Thymus (tissue), 11 donors: ENCODE results near the gene SYNE2. TPM values are rescaled to one million over a fixed set of nuclear protein-coding genes. Genes with fewer than 3 reads are reported as not detected.
"Not testable (repeated sequence)": the region's sequence is repeated elsewhere in the genome, so short reads cannot be mapped to it uniquely, and the experiment has no call there.

ENCODE experiments used
- DNase-seq, 9 donors: peaks; one replicate each; pipeline ENCODE4 v3.0.0-alpha.2; 2013; ENCODE audit warnings: low spot score in 9 of 9, low read depth in 6 of 9, missing footprints in 1 of 9
- H3K27ac ChIP-seq, 2 donors: one replicate each; pipeline ENCODE4 v1.5.1; 2013; ENCODE audit warnings: control low read depth in 1 of 2, low read depth in 1 of 2, low read length in 1 of 2, mild to moderate bottlenecking in 1 of 2, moderate library complexity in 1 of 2
- H3K27me3 ChIP-seq, 2 donors: one replicate each; pipeline ENCODE4 v1.5.1; 2013; ENCODE audit warnings: low read length in 1 of 2; ENCODE audit not compliant: control insufficient read depth in 2 of 2, insufficient read depth in 1 of 2
- H3K36me3 ChIP-seq, 2 donors: one replicate each; pipeline ENCODE4 v1.5.1; 2013; ENCODE audit warnings: low read length in 1 of 2, mild to moderate bottlenecking in 1 of 2, moderate library complexity in 1 of 2; ENCODE audit not compliant: control insufficient read depth in 2 of 2, insufficient read depth in 2 of 2
- H3K4me1 ChIP-seq, 2 donors: one replicate each; pipeline ENCODE4 v1.5.1; 2013; ENCODE audit warnings: low read length in 2 of 2; ENCODE audit not compliant: control insufficient read depth in 2 of 2, insufficient read depth in 2 of 2
- H3K4me3 ChIP-seq, 2 donors: one replicate each; pipeline ENCODE4 v1.5.1; 2013; ENCODE audit warnings: low read length in 2 of 2, control low read depth in 1 of 2, mild to moderate bottlenecking in 1 of 2
- H3K9me3 ChIP-seq, 2 donors: one replicate each; pipeline ENCODE4 v1.5.1; 2013; ENCODE audit warnings: low read length in 1 of 2, mild to moderate bottlenecking in 1 of 2; ENCODE audit not compliant: control insufficient read depth in 2 of 2, insufficient read depth in 1 of 2
- WGBS: extraction: QIAGEN DNeasy Blood & Tissue Kit; methylation state at CpG from one replicate; pipeline ENCODE4 v1.1.7; 2013; 5-methylcytosine and 5-hydroxymethylcytosine counted together
- polyA plus RNA-seq: library from polyadenylated mRNA; stranded (reverse); fragments of 200-250 nt; gene quantifications from one replicate; pipeline ENCODE4 v1.2.3, GENCODE V29; 2013
- total RNA-seq: library from RNA; stranded (reverse); fragments of 120-200 nt; gene quantifications from one replicate; pipeline ENCODE4 v1.2.4, GENCODE V29; 2013
- donor health status: healthy.

Gene SYNE2
- total and polyA plus RNA-seq, 2 donors, result 17.0 to 52.3 TPM

GRCh38 chr14:64000749-64001148 is 147.9 kb downstream of the SYNE2 start:
- H3K36me3 ChIP-seq, result peaks cover 14 to 16% of the 10 kb centered on the region in 2 donors
- no peaks in the 10 kb centered on the region for H3K9me3 ChIP-seq
- no peak overlapping the region for H3K4me3 ChIP-seq
- H3K4me1 ChIP-seq, result no peaks in the 10 kb centered on the region
- no peak for DNase-seq
- WGBS, result 98% methylated on average over 1 of the region's 1 CpG
- H3K27ac ChIP-seq, result no peak overlapping the region
- no peaks in the 10 kb centered on the region for H3K27me3 ChIP-seq

DNA sequence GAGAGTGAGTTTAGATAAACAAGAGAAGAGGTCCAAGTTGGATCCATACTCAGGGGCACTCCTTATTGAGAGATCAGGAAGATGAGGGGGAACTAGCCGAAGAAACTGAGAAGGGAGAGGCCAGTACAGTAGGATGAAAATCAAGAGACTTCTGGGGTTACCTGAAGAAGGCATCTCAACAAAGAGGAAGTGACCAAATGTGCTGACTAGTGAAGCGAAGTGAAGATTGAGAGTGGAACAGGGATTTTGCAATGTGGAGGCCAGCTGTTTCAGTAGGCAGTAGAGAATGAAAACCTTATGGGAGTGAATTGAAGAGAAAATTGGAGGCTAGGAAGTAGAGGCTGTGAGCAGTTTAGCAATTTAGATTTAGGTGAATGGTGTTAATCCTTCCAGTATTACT is 153.0 kb downstream of the SYNE2 start:
- H3K9me3 ChIP-seq, result no peaks in the 10 kb centered on the region
- H3K4me1 ChIP-seq, result no peaks in the 10 kb centered on the region
- no peak for DNase-seq
- no peak overlapping the region for H3K4me3 ChIP-seq
- H3K27me3 ChIP-seq, result no peaks in the 10 kb centered on the region
- H3K27ac ChIP-seq, result no peak overlapping the region
- H3K36me3 ChIP-seq, result peaks cover 7 to 36% of the 10 kb centered on the region in 2 donors
- 97% methylated on average over 2 of the region's 2 CpGs for WGBS

DNA sequence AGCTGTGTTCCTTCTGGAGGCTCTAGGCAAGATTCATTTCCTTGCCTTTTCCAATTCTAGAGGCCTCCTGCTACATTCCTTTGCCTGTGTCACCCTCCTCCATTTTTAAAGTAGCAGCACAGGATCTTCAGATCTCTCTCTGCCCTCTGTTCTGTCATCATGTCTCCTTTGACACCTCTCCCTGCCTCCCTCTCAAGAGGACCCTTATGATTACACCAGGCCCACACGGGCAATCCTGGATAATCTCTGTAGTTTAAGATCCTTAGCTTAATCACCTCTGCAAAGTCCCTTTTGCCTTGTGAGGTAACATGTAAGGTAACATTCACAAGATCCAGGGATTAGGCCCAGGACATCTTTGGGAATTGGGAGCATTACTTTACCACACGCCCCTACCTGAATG is 155.2 kb downstream of the SYNE2 start:
- H3K27me3 ChIP-seq, result no peaks in the 10 kb centered on the region
- 98% methylated on average over 2 of the region's 2 CpGs for WGBS
- no peak for DNase-seq

GRCh38 chr14:64012003-64012402 is 159.2 kb downstream of the SYNE2 start:
- H3K4me3 ChIP-seq, result no peak overlapping the region

More for the DNA sequence above, 155.2 kb downstream of the SYNE2 start:
- no peaks in the 10 kb centered on the region for H3K4me1 ChIP-seq
- peaks cover 8 to 38% of the 10 kb centered on the region in 2 donors for H3K36me3 ChIP-seq
- H3K4me3 ChIP-seq, result no peak overlapping the region
- no peak overlapping the region for H3K27ac ChIP-seq
- H3K9me3 ChIP-seq, result no peaks in the 10 kb centered on the region

GRCh38 chr14:64012720-64013119 is 159.9 kb downstream of the SYNE2 start:
- DNase-seq, result no peak
- no peak overlapping the region for H3K27ac ChIP-seq
- peaks cover 0 to 4% of the 10 kb centered on the region in 2 donors for H3K9me3 ChIP-seq
- H3K4me1 ChIP-seq, result no peaks in the 10 kb centered on the region
- H3K4me3 ChIP-seq, result no peak overlapping the region
- H3K36me3 ChIP-seq, result peaks cover 4 to 19% of the 10 kb centered on the region in 2 donors
- 100% methylated on average over 1 of the region's 1 CpG for WGBS
- H3K27me3 ChIP-seq, result no peaks in the 10 kb centered on the region

More at GRCh38 chr14:64012003-64012402, 159.2 kb downstream of the SYNE2 start:
- Histone ChIP-seq H3K4me1 (no peaks in the 10 kb centered on the region), H3K27me3 (no peaks in the 10 kb centered on the region), H3K27ac (no peak overlapping the region), H3K36me3 (peaks cover 7 to 25% of the 10 kb centered on the region in 2 donors), H3K9me3 (peaks cover 0 to 4% of the 10 kb centered on the region in 2 donors)
- no peak for DNase-seq
- 96% methylated on average over 3 of the region's 3 CpGs for WGBS

- no peak overlapping the region for H3K27ac ChIP-seq
- H3K4me3 ChIP-seq, result no peak overlapping the region
- H3K4me1 ChIP-seq, result no peaks in the 10 kb centered on the region
- no peaks in the 10 kb centered on the region for H3K27me3 ChIP-seq
- H3K36me3 ChIP-seq, result peaks cover 16 to 27% of the 10 kb centered on the region in 2 donors
- DNase-seq, result no peak
- WGBS, result 93% methylated on average over 3 of the region's 3 CpGs
- H3K9me3 ChIP-seq, result no peaks in the 10 kb centered on the region
Measured at GRCh38 chr14:64025479-64025878, 172.7 kb downstream of the SYNE2 start.

GRCh38 chr14:64026600-64026999 is 173.8 kb downstream of the SYNE2 start:
- H3K27ac ChIP-seq, result no peak overlapping the region
- H3K27me3 ChIP-seq, result no peaks in the 10 kb centered on the region
- H3K4me1 ChIP-seq, result no peaks in the 10 kb centered on the region
- WGBS, result 98% methylated on average over 2 of the region's 2 CpGs
- H3K36me3 ChIP-seq, result peaks cover 22 to 31% of the 10 kb centered on the region in 2 donors
- H3K9me3 ChIP-seq, result no peaks in the 10 kb centered on the region
- no peak overlapping the region for H3K4me3 ChIP-seq
- no peak for DNase-seq

DNA sequence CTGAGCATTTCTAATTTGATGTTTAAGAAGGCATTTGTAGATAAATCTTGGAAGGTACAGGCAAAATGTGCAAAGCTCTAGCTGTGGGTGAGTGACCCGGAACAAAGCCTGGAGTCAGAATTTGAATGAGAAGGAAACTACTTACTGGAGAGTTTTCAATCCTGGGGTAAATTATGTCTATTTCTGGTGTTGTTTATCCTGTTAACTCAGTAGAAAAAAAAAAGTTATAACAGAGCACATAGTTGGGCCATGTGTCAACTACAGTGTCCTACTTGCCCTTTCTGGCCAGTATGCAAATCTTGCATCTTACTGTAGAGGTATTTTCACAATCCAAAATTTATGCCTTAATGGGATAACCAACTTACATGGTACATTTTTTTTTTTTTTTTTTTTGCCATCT is 182.3 kb downstream of the SYNE2 start:
- no peak overlapping the region for H3K27ac ChIP-seq
- H3K4me1 ChIP-seq, result no peaks in the 10 kb centered on the region
- H3K27me3 ChIP-seq, result no peaks in the 10 kb centered on the region
- no peak for DNase-seq
- 96% methylated on average over 1 of the region's 1 CpG for WGBS
- no peak overlapping the region for H3K4me3 ChIP-seq
- peaks cover 9 to 16% of the 10 kb centered on the region in 2 donors for H3K36me3 ChIP-seq
- no peaks in the 10 kb centered on the region for H3K9me3 ChIP-seq

- not testable (repeated sequence) for H3K27me3 ChIP-seq, H3K27ac ChIP-seq, H3K36me3 ChIP-seq, H3K4me1 ChIP-seq, H3K4me3 ChIP-seq, DNase-seq, H3K9me3 ChIP-seq
- WGBS, result 98% methylated on average over 62 of the region's 66 CpGs
Measured at GRCh38 chr14:64037869-64038745, 185.3 kb downstream of the SYNE2 start.
